Liver (tissue), 9 donors: ENCODE measurements around the gene SP2. TPM values are rescaled to one million over a fixed set of nuclear protein-coding genes. Genes with fewer than 3 reads are reported as not detected.

ENCODE experiments used
- DNase-seq: peaks from one replicate; pipeline ENCODE4 v3.0.0-alpha.2; 2017; ENCODE audit warnings: low spot score
- H3K27ac ChIP-seq, 2 donors: one replicate each; pipeline ENCODE4 v1.7.0; 2013; ENCODE audit warnings: inconsistent platforms in 2 of 2, low read length in 2 of 2, control low read depth in 1 of 2, low read depth in 1 of 2, mild to moderate bottlenecking in 1 of 2
- H3K27me3 ChIP-seq, 4 donors: one replicate each; pipeline versions ENCODE4 v1.6.1 to v1.7.0; 2013; ENCODE audit warnings: low read length in 3 of 4, inconsistent platforms in 1 of 4, mild to moderate bottlenecking in 1 of 4, moderate library complexity in 1 of 4; ENCODE audit not compliant: control insufficient read depth in 4 of 4, insufficient read depth in 4 of 4
- H3K36me3 ChIP-seq, 4 donors: one replicate each; pipeline versions ENCODE4 v1.6.1 to v1.7.0; 2013; ENCODE audit warnings: low read length in 3 of 4, mild to moderate bottlenecking in 3 of 4, low read depth in 1 of 4, moderate library complexity in 1 of 4; ENCODE audit not compliant: control insufficient read depth in 4 of 4, insufficient read depth in 3 of 4
- H3K4me1 ChIP-seq, 4 donors: one replicate each; pipeline versions ENCODE4 v1.6.1 to v1.7.0; 2013; ENCODE audit warnings: low read length in 3 of 4, mild to moderate bottlenecking in 3 of 4, moderate library complexity in 1 of 4; ENCODE audit not compliant: control insufficient read depth in 4 of 4, insufficient read depth in 4 of 4
- H3K4me3 ChIP-seq, 3 donors: one replicate each; pipeline versions ENCODE4 v1.6.1 to v1.7.0; 2013; ENCODE audit warnings: low read length in 3 of 3, control low read depth in 1 of 3, low read depth in 1 of 3, mild to moderate bottlenecking in 1 of 3
- H3K9ac ChIP-seq, 2 donors: one replicate each; pipeline ENCODE4 v1.7.0; 2013; ENCODE audit warnings: low read length in 2 of 2, mild to moderate bottlenecking in 2 of 2, moderate library complexity in 2 of 2, control low read depth in 1 of 2, low read depth in 1 of 2
- H3K9me3 ChIP-seq, 4 donors: one replicate each; pipeline versions ENCODE4 v1.6.1 to v1.7.0; 2013; ENCODE audit warnings: low read length in 3 of 4; ENCODE audit not compliant: control insufficient read depth in 4 of 4
- ATF3 ChIP-seq: IDR thresholded peaks from 2 replicates; pipeline ENCODE4 v1.6.1; 2016; ENCODE audit warnings: antibody characterized with exemption
- CTCF ChIP-seq: fragments of 150-350 bp; IDR thresholded peaks from 2 replicates; pipeline ENCODE4 v1.5.1; 2017; ENCODE audit warnings: improper control_type of control experiment, low read depth, low read length; ENCODE audit not compliant: missing input control
- EGR1 ChIP-seq, 2 donors: IDR thresholded peaks; 2 replicates each; pipeline ENCODE4 v1.6.1; 2016 to 2018; ENCODE audit warnings: antibody characterized with exemption in 2 of 2, low read depth in 2 of 2
- FOXA1 ChIP-seq: IDR thresholded peaks from 2 replicates; pipeline ENCODE4 v1.6.1; 2016; ENCODE audit warnings: antibody characterized with exemption
- FOXA2 ChIP-seq: IDR thresholded peaks from 2 replicates; pipeline ENCODE4 v1.6.1; 2016; ENCODE audit warnings: antibody characterized with exemption
- GABPA ChIP-seq, 2 donors: IDR thresholded peaks in 1 of 2; conservative IDR thresholded peaks in 1 of 2; 2 replicates each; pipeline ENCODE4 v1.6.1; 2016; ENCODE audit warnings: antibody characterized with exemption in 2 of 2, mild to moderate bottlenecking in 1 of 2, moderate library complexity in 1 of 2
- HNF4A ChIP-seq, 2 donors: conservative IDR thresholded peaks; 2 replicates each; pipeline ENCODE4 v1.6.1; 2016; ENCODE audit warnings: antibody characterized with exemption in 2 of 2, mild to moderate bottlenecking in 2 of 2
- HNF4G ChIP-seq: IDR thresholded peaks from 2 replicates; pipeline ENCODE4 v1.6.1; 2016; ENCODE audit warnings: antibody characterized with exemption
- JUND ChIP-seq, 2 donors: IDR thresholded peaks; 2 replicates each; pipeline ENCODE4 v1.6.1; 2016; ENCODE audit warnings: antibody characterized with exemption in 2 of 2
- MAX ChIP-seq: IDR thresholded peaks from 2 replicates; pipeline ENCODE4 v1.6.1; 2016; ENCODE audit warnings: antibody characterized with exemption
- NR2F2 ChIP-seq: IDR thresholded peaks from 2 replicates; pipeline ENCODE4 v1.6.1; 2016; ENCODE audit warnings: antibody characterized with exemption
- RAD21 ChIP-seq, 2 donors: IDR thresholded peaks; 2 replicates each; pipeline ENCODE4 v1.6.1; 2016; ENCODE audit warnings: antibody characterized with exemption in 2 of 2, mild to moderate bottlenecking in 2 of 2
- REST ChIP-seq: IDR thresholded peaks from 2 replicates; pipeline ENCODE4 v1.6.1; 2016; ENCODE audit warnings: antibody characterized with exemption, mild to moderate bottlenecking
- RXRA ChIP-seq, 2 donors: IDR thresholded peaks; 2 replicates each; pipeline ENCODE4 v1.6.1; 2017 to 2018; ENCODE audit warnings: antibody characterized with exemption in 2 of 2, mild to moderate bottlenecking in 1 of 2
- SP1 ChIP-seq: IDR thresholded peaks from 2 replicates; pipeline ENCODE4 v1.6.1; 2018; ENCODE audit warnings: antibody characterized with exemption, mild to moderate bottlenecking
- TAF1 ChIP-seq: conservative IDR thresholded peaks from 2 replicates; pipeline ENCODE4 v1.6.1; 2016; ENCODE audit warnings: antibody characterized with exemption, mild to moderate bottlenecking
- YY1 ChIP-seq: IDR thresholded peaks from 2 replicates; pipeline ENCODE4 v1.6.1; 2016; ENCODE audit warnings: antibody characterized with exemption, mild to moderate bottlenecking
- ZBTB33 ChIP-seq: IDR thresholded peaks from 2 replicates; pipeline ENCODE4 v1.6.1; 2016; ENCODE audit warnings: antibody characterized with exemption
- WGBS: extraction: QIAGEN DNeasy Blood & Tissue Kit; methylation state at CpG from one replicate; pipeline ENCODE4 v1.1.7; 2013; 5-methylcytosine and 5-hydroxymethylcytosine counted together
- polyA plus RNA-seq, 2 donors: library from polyadenylated mRNA; stranded (reverse) in 1 of 2; unstranded in 1 of 2; fragments of 200-250 nt in 1 of 2; fragments of >200 nt in 1 of 2; fragmentation: Nextera tagmentation in 1 of 2; extraction: Ambion mirVana in 1 of 2; gene quantifications; one replicate each; pipeline versions ENCODE4 v1.2.1 to v1.2.3, GENCODE V29; 2013 to 2015
- total RNA-seq, 2 donors: library from RNA; depleted of rRNA; stranded (reverse); fragments of >200 nt; gene quantifications; one replicate each; pipeline ENCODE4 v1.2.3, GENCODE V29; 2014
- donor health status: healthy.
- donor health status: healthy.
- donor health status: healthy.
- donor health status: healthy.
- donor health status: healthy.

SP2 gene
- total and polyA plus RNA-seq, 4 donors = 2.2 to 5.7 (median 3.8) TPM

- Histone ChIP-seq H3K27me3 (no peaks in the 10 kb centered on the region), H3K36me3 (peaks cover 0 to 5% (median 3%) of the 10 kb centered on the region in 4 donors), H3K9ac (peak overlapping the region; percentile 22 to 68), H3K27ac (peak overlapping the region; percentile 92 to 94), H3K9me3 (no peaks in the 10 kb centered on the region), H3K4me3 (peak overlapping the region; percentile 14 to 23 (median 15)), H3K4me1 (peaks cover 21 to 72% (median 64%) of the 10 kb centered on the region in 4 donors)
- TF ChIP-seq RAD21 (IDR thresholded peaks at IDR 0.05) = peak; percentile 91 to 95
- TF ChIP-seq RXRA (IDR thresholded peaks at IDR 0.05) = peak; percentile 86 to 91
- no peak for TF ChIP-seq EGR1 (IDR thresholded peaks at IDR 0.05; ENCODE audit: low read depth in 2 of 2)
- TF ChIP-seq HNF4G = no peak
- peak; percentile 89 for TF ChIP-seq CTCF
- TF ChIP-seq GABPA (IDR thresholded peaks at IDR 0.05 in 1 of 2, conservative IDR thresholded peaks at IDR 0.05 in 1 of 2) = peak in 1 of 2 donors; percentile 4
- TF ChIP-seq MAX = peak; percentile 25
- peak; percentile 8 for TF ChIP-seq ZBTB33
- peak; percentile 56 for TF ChIP-seq ATF3
- peak; percentile 66 for TF ChIP-seq REST
- TF ChIP-seq FOXA1 = no peak
- no peak for TF ChIP-seq TAF1
- TF ChIP-seq YY1 = no peak
- TF ChIP-seq JUND (IDR thresholded peaks at IDR 0.05) = peak in 1 of 2 donors; percentile 29
- TF ChIP-seq FOXA2 = no peak
- peak; percentile 51 for TF ChIP-seq NR2F2
- peak; percentile 62 to 68 for TF ChIP-seq HNF4A (conservative IDR thresholded peaks at IDR 0.05)
- TF ChIP-seq SP1 = peak; percentile 68
- 2% methylated on average over 22 of the region's 22 CpGs for WGBS
- peak; percentile 92 for DNase-seq
Measured at GRCh38 chr17:47949197-47949759, 53.2 kb downstream of the SP2 start.
